K562 (cell line): ENCODE measurements around the gene NT5DC1. TPM values are rescaled to one million over a fixed set of nuclear protein-coding genes. Genes with fewer than 3 reads are reported as not detected.
A peak's percentile ranks its signal among the peaks of the same experiment; 100 is the strongest.

Experiments
- ATAC-seq: fragments of 200-7000 bp; cut with Tn5 transposase; 3 replicates; pipeline ENCODE4 v1.9.1; 2020; ENCODE audit warnings: moderate library complexity
- BruUV-seq: library from RNA; stranded (reverse); fragments of 400-500 nt; replicated peaks from 2 replicates; lab custom pipeline; 2021; lab: Mats Ljungman, UMichigan
- CTCF ChIA-PET: fragments of 300-600 bp; formaldehyde crosslinking; extraction: SDS; loops from one replicate; lab custom pipeline; 2021; ENCODE audit warnings: low intra/inter-chr PET ratio; lab: Yijun Ruan, JAX
- POLR2A ChIA-PET: fragments of 300-600, 350-650 bp; sonication (Branson Sonifier 250); formaldehyde crosslinking; extraction: SDS; loops from one replicate; lab custom pipeline; 2021; ENCODE audit warnings: antibody characterized with exemption, inconsistent platforms; lab: Yijun Ruan, JAX
- DNase-seq, 4 experiments: peaks; one replicate each; pipeline versions ENCODE4 v3.0.0 to v3.0.0-alpha.2; 2011 to 2018; ENCODE audit warnings: low spot score in 3 of 4, mixed read lengths in 3 of 4; ENCODE audit errors: extremely low read depth in 1 of 4
- FAIRE-seq: peaks from 2 replicates; lab custom pipeline; 2011; peaks lifted over from hg19 to GRCh38; lab: Jason Lieb, UNC
- H2AFZ ChIP-seq: 2 replicates; pipeline ENCODE4 v1.6.0; 2011; ENCODE audit warnings: low read depth, low read length, control low read depth, inconsistent platforms
- H3K27ac ChIP-seq: fragments of 200-600 bp; 3 replicates; pipeline ENCODE4 v1.8.0; 2011; ENCODE audit warnings: low read depth, mild to moderate bottlenecking, control low read depth, inconsistent platforms, low read length, moderate library complexity, mixed read lengths; ENCODE audit errors: extremely low read depth
- H3K27me3 ChIP-seq, 2 experiments: fragments of 300-600 bp in 1 of 2; 2 replicates in 1 of 2; 3 replicates in 1 of 2; pipeline versions ENCODE4 v1.6.0 to v1.8.0; 2011; ENCODE audit warnings: inconsistent platforms in 2 of 2, low read length in 2 of 2, mild to moderate bottlenecking in 1 of 2, mixed read lengths in 1 of 2, moderate library complexity in 1 of 2; ENCODE audit not compliant: control insufficient read depth in 2 of 2, insufficient read depth in 2 of 2
- H3K36me3 ChIP-seq: fragments of 300-600 bp; 3 replicates; pipeline ENCODE4 v1.8.0; 2011; ENCODE audit warnings: mild to moderate bottlenecking, low read length, inconsistent platforms; ENCODE audit not compliant: control insufficient read depth, insufficient read depth
- H3K4me1 ChIP-seq, 2 experiments: fragments of 200-600 bp in 1 of 2; replicated peaks in 1 of 2; 2 replicates in 1 of 2; 3 replicates in 1 of 2; pipeline versions ENCODE4 v1.5.1 to v1.8.0; 2011; ENCODE audit warnings: inconsistent platforms in 2 of 2, low read length in 2 of 2, mild to moderate bottlenecking in 1 of 2, mixed read lengths in 1 of 2, moderate library complexity in 1 of 2; ENCODE audit not compliant: control insufficient read depth in 2 of 2, insufficient read depth in 2 of 2
- H3K4me2 ChIP-seq: 2 replicates; pipeline ENCODE4 v1.6.1; 2011; ENCODE audit warnings: low read length, control low read depth, inconsistent platforms, mixed read lengths; ENCODE audit not compliant: insufficient read depth
- H3K4me3 ChIP-seq: fragments of 200-600 bp; sonication (generic), shearing (Covaris generic); 2 replicates; pipeline ENCODE4 v1.5.1; 2016; ENCODE audit warnings: control low read depth, inconsistent platforms
- H3K79me2 ChIP-seq: fragments of 200-600 bp; 3 replicates; pipeline ENCODE4 v1.8.0; 2011; ENCODE audit warnings: low read length, inconsistent platforms; ENCODE audit not compliant: control insufficient read depth, insufficient read depth
- H3K9ac ChIP-seq, 2 experiments: 2 replicates each; pipeline versions ENCODE4 v1.6.0 to v1.6.1; 2011; ENCODE audit warnings: low read depth in 2 of 2, low read length in 2 of 2, control low read depth in 1 of 2, inconsistent platforms in 1 of 2, mild to moderate bottlenecking in 1 of 2, mixed read lengths in 1 of 2; ENCODE audit not compliant: insufficient read depth in 1 of 2
- H3K9me1 ChIP-seq: one replicate; pipeline ENCODE4 v1.6.0; 2011; ENCODE audit warnings: inconsistent platforms, mild to moderate bottlenecking, low read length, moderate library complexity; ENCODE audit not compliant: control insufficient read depth, insufficient read depth
- H3K9me3 ChIP-seq: replicated peaks from 2 replicates; pipeline ENCODE4 v1.5.1; 2011; ENCODE audit warnings: low read depth, low read length, inconsistent platforms; ENCODE audit not compliant: control insufficient read depth, insufficient read depth
- H4K20me1 ChIP-seq: replicated peaks from 2 replicates; pipeline ENCODE4 v1.6.1; 2011; ENCODE audit warnings: low read length, inconsistent platforms, mixed read lengths; ENCODE audit not compliant: control insufficient read depth, insufficient read depth
- BRCA1 ChIP-seq, 2 experiments: fragments of 450-650 bp in 1 of 2; sonication (generic) in 1 of 2; formaldehyde crosslinking in 1 of 2; IDR thresholded peaks; 2 replicates each; pipeline versions ENCODE4 v1.5.0 to v1.6.1; 2017 to 2020; ENCODE audit warnings: mild to moderate bottlenecking in 1 of 2, missing genetic modification reagents in 1 of 2
- GMEB1 ChIP-seq: fragments of 250-450 bp; sonication (Bioruptor Pico); IDR thresholded peaks from 2 replicates; pipeline ENCODE4 v1.4.0; 2020; ENCODE audit warnings: mild to moderate bottlenecking
- KLF6 ChIP-seq: fragments of 250-450 bp; sonication (Bioruptor Pico); IDR thresholded peaks from 2 replicates; pipeline ENCODE4 v1.4.0; 2020; ENCODE audit warnings: mild to moderate bottlenecking, moderate library complexity, borderline replicate concordance
- NONO ChIP-seq, 2 experiments: fragments of 200-400 bp in 1 of 2; fragments of 450-650 bp in 1 of 2; formaldehyde crosslinking in 1 of 2; IDR thresholded peaks; 2 replicates each; pipeline ENCODE4 v1.6.1; 2017; ENCODE audit warnings: low read depth in 2 of 2, mild to moderate bottlenecking in 2 of 2, moderate library complexity in 2 of 2, low read length in 1 of 2
- SAFB ChIP-seq: fragments of 200-400 bp; formaldehyde crosslinking; IDR thresholded peaks from 2 replicates; pipeline ENCODE4 v1.6.1; 2017; ENCODE audit warnings: low read depth, low read length, borderline replicate concordance
- SMARCA5 ChIP-seq: fragments of 450-650 bp; IDR thresholded peaks from 2 replicates; pipeline ENCODE4 v1.6.1; 2016
- USF2 ChIP-seq: sonication (generic); formaldehyde crosslinking; IDR thresholded peaks from 2 replicates; pipeline ENCODE4 v1.5.0; 2020; ENCODE audit warnings: missing genetic modification reagents
- ZBTB34 ChIP-seq: fragments of 250-450 bp; sonication (Bioruptor Pico); IDR thresholded peaks from 2 replicates; pipeline ENCODE4 v1.8.0; 2021; ENCODE audit warnings: mild to moderate bottlenecking, moderate library complexity
- ZNF316 ChIP-seq: fragments of 450-650 bp; IDR thresholded peaks from 2 replicates; pipeline ENCODE4 v1.6.1; 2016
- ZNF699 ChIP-seq: fragments of 250-450 bp; sonication (Bioruptor Pico); IDR thresholded peaks from 2 replicates; pipeline ENCODE4 v1.8.0; 2021; ENCODE audit warnings: mild to moderate bottlenecking, moderate library complexity; ENCODE audit not compliant: insufficient replicate concordance
- ZNF830 ChIP-seq: fragments of 250-450 bp; sonication (Bioruptor Pico); IDR thresholded peaks from 2 replicates; pipeline ENCODE4 v1.5.0; 2021; ENCODE audit warnings: mild to moderate bottlenecking
- WGBS: fragments of 100-300 bp; shearing (Covaris generic); methylation state at CpG from one replicate; pipeline ENCODE4 v1.1.6; 2016; ENCODE audit warnings: low coverage, mixed read lengths; ENCODE audit not compliant: insufficient coverage; ENCODE audit errors: missing lambda C conversion rate; 5-methylcytosine and 5-hydroxymethylcytosine counted together
- in situ Hi-C: fragments of 300-500 bp; cut with MboI; formaldehyde crosslinking; loops from 4 replicates; pipeline ENCODE4 v1.15.0; 2018; ENCODE audit warnings: inconsistent platforms, mixed read lengths
- intact Hi-C: fragments of 100-400 bp; cut with micrococcal nuclease; formaldehyde crosslinking; loops from 2 replicates; pipeline ENCODE4 v1.14.2; 2022
- polyA plus RNA-seq, 8 experiments: library from polyadenylated mRNA; depleted of rRNA in 4 of 8; stranded (reverse) in 5 of 8; unstranded in 3 of 8; fragments of >200 nt; fragmentation: Nextera tagmentation in 2 of 8; fragmentation: Illumina TruSeq in 1 of 8; extraction: Ambion mirVana in 2 of 8; extraction: Trizol in 1 of 8; gene quantifications; 2 replicates each; pipeline versions ENCODE4 v1.2.1 to v1.2.3, GENCODE V29; 2011 to 2014; ENCODE audit warnings: inconsistent platforms in 1 of 8, missing spikeins in 1 of 8
- total RNA-seq, 7 experiments: library from RNA; depleted of rRNA in 6 of 7; stranded (reverse); fragments of >200 nt in 6 of 7; fragmentation: Illumina TruSeq in 2 of 7; extraction: Trizol in 2 of 7; gene quantifications; 2 replicates each; pipeline versions ENCODE4 v1.2.1 to v1.2.3, GENCODE V29; 2011 to 2021; ENCODE audit warnings: low replicate concordance in 1 of 7

The NT5DC1 gene
- total and polyA plus RNA-seq, 9 of the 15 experiments (the other 6 are each of a cell fraction or from before 2014, with no cell fraction given) = 4.9 to 28.5 (median 16.3) TPM

DNA sequence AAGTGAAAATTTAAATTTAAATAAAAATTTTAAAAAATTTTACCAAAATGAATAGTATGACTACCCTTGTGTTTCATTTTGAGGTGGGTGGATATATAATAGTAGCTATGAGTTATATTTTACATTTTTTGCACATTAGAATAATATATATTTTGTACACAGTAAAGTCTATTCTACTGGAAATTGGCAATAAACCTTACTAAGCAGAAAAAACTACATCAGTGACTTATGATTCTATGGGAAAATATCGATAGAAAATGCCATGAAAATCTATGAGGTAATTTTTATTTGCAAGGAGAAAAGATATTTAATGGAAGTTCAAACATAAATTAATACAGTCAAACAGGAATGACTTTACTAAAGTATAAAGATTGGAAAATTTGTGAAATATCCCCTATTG lies 156.0 kb downstream of the NT5DC1 start:
- peaks cover 6 to 8% of the 10 kb centered on the region in 2 experiments; a peak in 3 of 5 replicates for H3K4me1 ChIP-seq
- no peaks in the 10 kb centered on the region for H3K27me3 ChIP-seq
- intact Hi-C loops (no loop called here), in situ Hi-C loops (no loop called here)
- no peaks in the 10 kb centered on the region for H3K9me3 ChIP-seq
- no TSS peak for BruUV-seq
- no peaks in the 10 kb centered on the region for H3K9me1 ChIP-seq
- no peak overlapping the region for H3K4me2 ChIP-seq
- no peak for TF ChIP-seq SMARCA5
- TF ChIP-seq ZBTB34 (CRISPR knock-in tag) = no peak
- 0 out of 4 replicates have a peak, but pooled peaks of 1 of the 2 experiments have one; percentile 7 for TF ChIP-seq NONO (IDR thresholded peaks at IDR 0.05; ENCODE audit: low read depth in 2 of 2, low read length in 1 of 2)
- peak; percentile 72 for TF ChIP-seq ZNF316
- FAIRE-seq = no peak
- ChIA-PET POLR2A (interaction anchor here (3.7 kb wide), 1 partner anchor 11 kb away, joined by 22 read pairs; no protein-coding TSS in a partner anchor), CTCF (no interaction called here)
- H3K36me3 ChIP-seq = no peaks in the 10 kb centered on the region; the same call in 2 of the 3 replicates
- no peak for DNase-seq
- H2AFZ ChIP-seq = no peak overlapping the region
- no peak overlapping the region for H3K27ac ChIP-seq
- no peak overlapping the region for H3K4me3 ChIP-seq
- 47% methylated on average over 1 of the region's 1 CpG for WGBS
- no peaks in the 10 kb centered on the region for H4K20me1 ChIP-seq
- no peak overlapping the region for H3K9ac ChIP-seq
- peaks cover 32% of the 10 kb centered on the region for H3K79me2 ChIP-seq
- ATAC-seq = no peak

GRCh38 chr6:116258520-116258919 lies 157.9 kb downstream of the NT5DC1 start:
- CTCF ChIA-PET = no interaction called here
- no peak overlapping the region for H3K27ac ChIP-seq
- H3K4me3 ChIP-seq = no peak overlapping the region
- no peak for DNase-seq
- H3K4me2 ChIP-seq = no peak overlapping the region
- no peak for FAIRE-seq
- H4K20me1 ChIP-seq = no peaks in the 10 kb centered on the region
- H3K9ac ChIP-seq = no peak overlapping the region
- H3K9me3 ChIP-seq = no peaks in the 10 kb centered on the region
- H3K79me2 ChIP-seq = peaks cover 14% of the 10 kb centered on the region; the same call in 2 of the 3 replicates
- peaks cover 3 to 4% of the 10 kb centered on the region in 2 experiments; a peak in 2 of 5 replicates for H3K4me1 ChIP-seq
- in situ Hi-C loops = no loop called here
- no peaks in the 10 kb centered on the region for H3K27me3 ChIP-seq
- 70% methylated on average over 15 of the region's 18 CpGs for WGBS
- ATAC-seq = no peak
- H3K36me3 ChIP-seq = no peaks in the 10 kb centered on the region
- intact Hi-C loops = no loop called here
- BruUV-seq = no TSS peak
- H2AFZ ChIP-seq = no peak overlapping the region
- POLR2A ChIA-PET = interaction anchor here (1.4 kb wide), 1 partner anchor 11 kb away, joined by 3 read pairs; no protein-coding TSS in a partner anchor
- no peaks in the 10 kb centered on the region for H3K9me1 ChIP-seq
- TF ChIP-seq USF2 (CRISPR knock-in tag) = no peak
- no peak for TF ChIP-seq KLF6 (CRISPR knock-in tag)
- TF ChIP-seq SAFB = no peak
- TF ChIP-seq ZNF699 = no peak
- TF ChIP-seq ZNF830 (CRISPR knock-in tag) = no peak
- no peak for TF ChIP-seq GMEB1 (CRISPR knock-in tag)
- no peak for TF ChIP-seq BRCA1 (IDR thresholded peaks at IDR 0.05)
- TF ChIP-seq BRCA1 (CRISPR knock-in tag; IDR thresholded peaks at IDR 0.05) = no peak
